Neural cell (in vitro differentiated cells): ENCODE measurements around the gene MROH2A. TPM values are rescaled to one million over a fixed set of nuclear protein-coding genes. Genes with fewer than 3 reads are reported as not detected.

Source experiments
- H2AFZ ChIP-seq: fragments of 200-600, 300-800 bp; sonication (generic), shearing (Covaris generic); 2 replicates; pipeline ENCODE4 v1.6.0; 2014; ENCODE audit warnings: low read depth, mild to moderate bottlenecking, antibody characterized with exemption, low read length, moderate library complexity
- H3F3A ChIP-seq: fragments of 200-600 bp; shearing (Covaris generic); 2 replicates; pipeline ENCODE4 v1.6.1; 2016; ENCODE audit warnings: mild to moderate bottlenecking, moderate library complexity, mixed read lengths, antibody characterized with exemption, low read length; ENCODE audit not compliant: insufficient read depth, poor library complexity, severe bottlenecking
- H3K27ac ChIP-seq: fragments of 200-600, 300-800 bp; sonication (generic), shearing (Covaris generic); 2 replicates; pipeline ENCODE4 v1.5.1; 2014; ENCODE audit warnings: mild to moderate bottlenecking, low read length, moderate library complexity
- H3K27me3 ChIP-seq: fragments of 300-800, 200-600 bp; sonication (generic), shearing (Covaris generic); 2 replicates; pipeline ENCODE4 v1.6.0; 2014; ENCODE audit warnings: mild to moderate bottlenecking, low read depth, low read length, moderate library complexity; ENCODE audit not compliant: insufficient read depth
- H3K36me3 ChIP-seq: fragments of 300-800, 200-600 bp; sonication (generic), shearing (Covaris generic); 2 replicates; pipeline ENCODE4 v1.5.1; 2014; ENCODE audit warnings: mild to moderate bottlenecking, antibody characterized with exemption, low read length, moderate library complexity; ENCODE audit not compliant: insufficient read depth
- H3K4me2 ChIP-seq: fragments of 300-800, 200-600 bp; sonication (generic), shearing (Covaris generic); 2 replicates; pipeline ENCODE4 v1.6.0; 2014; ENCODE audit warnings: mild to moderate bottlenecking, low read length
- H3K4me3 ChIP-seq: fragments of 300-800, 200-600 bp; sonication (generic), shearing (Covaris generic); 2 replicates; pipeline ENCODE4 v1.5.1; 2014; ENCODE audit warnings: mild to moderate bottlenecking, low read length, moderate library complexity
- H3K79me2 ChIP-seq: fragments of 200-600 bp; shearing (Covaris generic); replicated peaks from 2 replicates; pipeline ENCODE4 v1.6.0; 2014; ENCODE audit warnings: mild to moderate bottlenecking, low read length, moderate library complexity; ENCODE audit not compliant: insufficient read depth
- H3K9ac ChIP-seq: fragments of 300-800, 200-600 bp; sonication (generic), shearing (Covaris generic); 2 replicates; pipeline ENCODE4 v1.6.1; 2016; ENCODE audit warnings: mild to moderate bottlenecking, low read length, mixed read lengths
- H3K9me2 ChIP-seq: fragments of 200-600 bp; shearing (Covaris generic); 2 replicates; pipeline ENCODE4 v1.6.1; 2016; ENCODE audit warnings: mild to moderate bottlenecking, low read length, mixed read lengths; ENCODE audit not compliant: insufficient read depth
- H3K9me3 ChIP-seq: fragments of 200-600, 300-800 bp; sonication (generic), shearing (Covaris generic); 2 replicates; pipeline ENCODE4 v1.6.1; 2016; ENCODE audit warnings: mild to moderate bottlenecking, mixed run types, low read length, moderate library complexity, mixed read lengths
- H4K20me1 ChIP-seq: fragments of 200-600 bp; shearing (Covaris generic); 2 replicates; pipeline ENCODE4 v1.6.1; 2016; ENCODE audit warnings: mild to moderate bottlenecking, mixed run types; ENCODE audit not compliant: insufficient read depth
- CTCF ChIP-seq: fragments of 450-650 bp; IDR thresholded peaks from 2 replicates; pipeline ENCODE4 v1.5.1; 2014; ENCODE audit warnings: antibody characterized with exemption, mild to moderate bottlenecking, moderate library complexity; ENCODE audit not compliant: poor library complexity, severe bottlenecking
- EP300 ChIP-seq: fragments of 450-650 bp; conservative IDR thresholded peaks from 2 replicates; pipeline ENCODE4 v1.6.1; 2014; ENCODE audit warnings: antibody characterized with exemption, mild to moderate bottlenecking, moderate library complexity; ENCODE audit not compliant: poor library complexity, severe bottlenecking
- EZH2 ChIP-seq: fragments of 200-600, 300-800 bp; shearing (Covaris generic), sonication (generic); IDR thresholded peaks from 2 replicates; pipeline ENCODE4 v1.6.1; 2014; ENCODE audit warnings: antibody characterized with exemption, low read length, borderline replicate concordance, mild to moderate bottlenecking; ENCODE audit not compliant: insufficient read depth, poor library complexity, severe bottlenecking
- MXI1 ChIP-seq: fragments of 450-650 bp; conservative IDR thresholded peaks from 2 replicates; pipeline ENCODE4 v1.6.1; 2014; ENCODE audit warnings: antibody characterized with exemption, mild to moderate bottlenecking; ENCODE audit not compliant: poor library complexity, severe bottlenecking
- POLR2AphosphoS5 ChIP-seq: IDR thresholded peaks from 2 replicates; pipeline ENCODE4 v1.6.1; 2012
- RAD21 ChIP-seq: fragments of 450-650 bp; conservative IDR thresholded peaks from 2 replicates; pipeline ENCODE4 v1.6.1; 2014; ENCODE audit warnings: antibody characterized with exemption, mild to moderate bottlenecking, moderate library complexity
- SMC3 ChIP-seq: fragments of 450-650 bp; conservative IDR thresholded peaks from 2 replicates; pipeline ENCODE4 v1.6.1; 2014; ENCODE audit warnings: antibody characterized with exemption, mild to moderate bottlenecking, moderate library complexity; ENCODE audit not compliant: poor library complexity
- TAF1 ChIP-seq: IDR thresholded peaks from 2 replicates; pipeline ENCODE4 v1.6.1; 2012; ENCODE audit warnings: low read depth
- polyA plus RNA-seq: library from polyadenylated mRNA; depleted of rRNA; stranded (reverse); fragments of >200 nt; gene quantifications from 2 replicates; pipeline ENCODE4 v1.2.3, GENCODE V29; 2014
- TF ChIP-seq, protein P1 (sequence below): IDR thresholded peaks from 2 replicates; pipeline ENCODE4 v1.6.1; 2012; ENCODE audit warnings: borderline replicate concordance

MROH2A gene
- polyA plus RNA-seq, 1 donor from 2014 or later = not detected

GRCh38 chr2:233793465-233794127 is 15.5 kb downstream of the MROH2A start:
- no peaks in the 10 kb centered on the region for H3F3A ChIP-seq
- H3K79me2 ChIP-seq = no peaks in the 10 kb centered on the region
- H3K4me2 ChIP-seq = no peak overlapping the region
- no peak overlapping the region for H2AFZ ChIP-seq
- H3K27ac ChIP-seq = no peak overlapping the region
- no peaks in the 10 kb centered on the region for H4K20me1 ChIP-seq
- H3K4me3 ChIP-seq = no peak overlapping the region
- H3K36me3 ChIP-seq = no peaks in the 10 kb centered on the region
- no peaks in the 10 kb centered on the region for H3K9me3 ChIP-seq
- no peak overlapping the region for H3K9ac ChIP-seq
- TF ChIP-seq, protein P1, sequence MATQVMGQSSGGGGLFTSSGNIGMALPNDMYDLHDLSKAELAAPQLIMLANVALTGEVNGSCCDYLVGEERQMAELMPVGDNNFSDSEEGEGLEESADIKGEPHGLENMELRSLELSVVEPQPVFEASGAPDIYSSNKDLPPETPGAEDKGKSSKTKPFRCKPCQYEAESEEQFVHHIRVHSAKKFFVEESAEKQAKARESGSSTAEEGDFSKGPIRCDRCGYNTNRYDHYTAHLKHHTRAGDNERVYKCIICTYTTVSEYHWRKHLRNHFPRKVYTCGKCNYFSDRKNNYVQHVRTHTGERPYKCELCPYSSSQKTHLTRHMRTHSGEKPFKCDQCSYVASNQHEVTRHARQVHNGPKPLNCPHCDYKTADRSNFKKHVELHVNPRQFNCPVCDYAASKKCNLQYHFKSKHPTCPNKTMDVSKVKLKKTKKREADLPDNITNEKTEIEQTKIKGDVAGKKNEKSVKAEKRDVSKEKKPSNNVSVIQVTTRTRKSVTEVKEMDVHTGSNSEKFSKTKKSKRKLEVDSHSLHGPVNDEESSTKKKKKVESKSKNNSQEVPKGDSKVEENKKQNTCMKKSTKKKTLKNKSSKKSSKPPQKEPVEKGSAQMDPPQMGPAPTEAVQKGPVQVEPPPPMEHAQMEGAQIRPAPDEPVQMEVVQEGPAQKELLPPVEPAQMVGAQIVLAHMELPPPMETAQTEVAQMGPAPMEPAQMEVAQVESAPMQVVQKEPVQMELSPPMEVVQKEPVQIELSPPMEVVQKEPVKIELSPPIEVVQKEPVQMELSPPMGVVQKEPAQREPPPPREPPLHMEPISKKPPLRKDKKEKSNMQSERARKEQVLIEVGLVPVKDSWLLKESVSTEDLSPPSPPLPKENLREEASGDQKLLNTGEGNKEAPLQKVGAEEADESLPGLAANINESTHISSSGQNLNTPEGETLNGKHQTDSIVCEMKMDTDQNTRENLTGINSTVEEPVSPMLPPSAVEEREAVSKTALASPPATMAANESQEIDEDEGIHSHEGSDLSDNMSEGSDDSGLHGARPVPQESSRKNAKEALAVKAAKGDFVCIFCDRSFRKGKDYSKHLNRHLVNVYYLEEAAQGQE = no peak
- TF ChIP-seq EP300 (no peak), RAD21 (no peak), MXI1 (no peak), POLR2AphosphoS5 (no peak), CTCF (no peak), SMC3 (no peak), TAF1 (no peak), EZH2 (no peak)
- no peaks in the 10 kb centered on the region for H3K27me3 ChIP-seq
- no peaks in the 10 kb centered on the region for H3K9me2 ChIP-seq

- Histone ChIP-seq H3K4me3 (no peak overlapping the region), H3K27ac (no peak overlapping the region), H2AFZ (no peak overlapping the region), H4K20me1 (no peaks in the 10 kb centered on the region), H3K9me3 (no peaks in the 10 kb centered on the region), H3K36me3 (no peaks in the 10 kb centered on the region), H3F3A (no peaks in the 10 kb centered on the region), H3K4me2 (no peak overlapping the region), H3K79me2 (no peaks in the 10 kb centered on the region), H3K9me2 (no peaks in the 10 kb centered on the region), H3K27me3 (no peaks in the 10 kb centered on the region), H3K9ac (no peak overlapping the region)
- TF ChIP-seq RAD21 = no peak
Measured at GRCh38 chr2:233794128-233794658, 16.1 kb downstream of the MROH2A start.
